NCI-H1436 treated with DMSO at 0.1 percent for 48 hours (cell line): ENCODE measurements around the gene GPR183.

Source experiments
- DNase-seq: peaks from one replicate; lab custom pipeline; 2025; lab: John Stamatoyannopoulos, UW

Gene GPR183

GRCh38 chr13:99294958-99295357 lies 12.2 kb downstream of the GPR183 start:
- no peak for DNase-seq

GRCh38 chr13:99294198-99294597 lies 13.0 kb downstream of the GPR183 start:
- DNase-seq, result no peak

- DNase-seq, result no peak
These were observed 14.0 kb downstream of the GPR183 start for GRCh38 chr13:99293178-99293577.

GRCh38 chr13:99290894-99291293 lies 16.3 kb downstream of the GPR183 start:
- no peak for DNase-seq

GRCh38 chr13:99289674-99290337 lies 17.4 kb downstream of the GPR183 start:
- no peak for DNase-seq

GRCh38 chr13:99289271-99289670 lies 17.9 kb downstream of the GPR183 start:
- DNase-seq, result no peak

- no peak for DNase-seq
These were observed 19.1 kb downstream of the GPR183 start for GRCh38 chr13:99288089-99288488.

- DNase-seq, result no peak
These were observed 19.6 kb downstream of the GPR183 start for GRCh38 chr13:99287551-99287950.

- DNase-seq, result no peak
These were observed 21.6 kb downstream of the GPR183 start for GRCh38 chr13:99285432-99286182.

- no peak for DNase-seq
These were observed 24.7 kb downstream of the GPR183 start for GRCh38 chr13:99282264-99283231.

- no peak for DNase-seq
These were observed 25.4 kb downstream of the GPR183 start for GRCh38 chr13:99281811-99282263.

- DNase-seq, result no peak
These were observed 27.0 kb downstream of the GPR183 start for GRCh38 chr13:99280166-99280565.

GRCh38 chr13:99279637-99280036 lies 27.6 kb downstream of the GPR183 start:
- DNase-seq, result no peak

GRCh38 chr13:99278843-99279242 lies 28.4 kb downstream of the GPR183 start:
- DNase-seq, result no peak

- no peak for DNase-seq
These were observed 29.0 kb downstream of the GPR183 start for GRCh38 chr13:99278200-99278599.

- DNase-seq, result no peak
These were observed 29.6 kb downstream of the GPR183 start for GRCh38 chr13:99277629-99278028.

- no peak for DNase-seq
These were observed 30.5 kb downstream of the GPR183 start for GRCh38 chr13:99276706-99277105.

GRCh38 chr13:99275093-99275469 lies 32.1 kb downstream of the GPR183 start:
- no peak for DNase-seq

- DNase-seq, result no peak
These were observed 34.1 kb downstream of the GPR183 start for GRCh38 chr13:99273128-99273527.

GRCh38 chr13:99272481-99272880 lies 34.7 kb downstream of the GPR183 start:
- DNase-seq, result no peak

- no peak for DNase-seq
These were observed 36.0 kb downstream of the GPR183 start for GRCh38 chr13:99271249-99271648.

GRCh38 chr13:99270518-99270917 lies 36.7 kb downstream of the GPR183 start:
- no peak for DNase-seq
